Glomerular endothelial cell (primary cell): ENCODE data around the gene MTA3. TPM values are rescaled to one million over a fixed set of nuclear protein-coding genes. Genes with fewer than 3 reads are reported as not detected.
"Not testable (repeated sequence)": the region's sequence is repeated elsewhere in the genome, so short reads cannot be mapped to it uniquely, and the experiment has no call there.

ENCODE experiments used
- DNase-seq: peaks from one replicate; pipeline ENCODE4 v3.0.0-alpha.2; 2011; ENCODE audit warnings: low read depth, low spot score; ENCODE audit errors: extremely low read depth
- total RNA-seq: library from RNA; depleted of rRNA; stranded (reverse); fragments of >200 nt; gene quantifications from 2 replicates; pipeline ENCODE4 v1.2.3, GENCODE V29; 2015

MTA3 gene
- total RNA-seq, 1 donor from 2014 or later: 37.2 TPM

DNA sequence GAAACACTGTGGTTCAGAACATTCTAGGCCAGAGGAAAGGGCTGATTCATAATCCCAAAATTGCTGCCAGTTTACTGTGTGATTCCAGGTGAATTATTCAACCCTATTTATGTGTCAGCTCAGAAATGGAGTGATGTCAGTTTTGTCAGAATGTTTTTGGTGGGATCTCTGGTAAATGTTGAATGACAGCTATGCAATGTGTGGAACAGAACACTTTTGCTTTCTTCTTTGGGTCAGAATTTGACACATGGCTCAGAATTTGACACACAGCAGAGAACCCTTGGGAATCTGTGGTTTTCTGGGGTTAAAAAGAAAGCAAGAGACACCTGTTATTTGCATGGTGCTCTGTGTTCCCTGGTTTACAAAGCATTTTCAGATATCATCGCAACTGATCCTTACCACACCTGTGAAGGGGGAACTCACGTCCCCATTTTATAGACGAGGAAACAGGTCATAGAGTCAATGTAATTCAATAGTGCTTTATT is 1.6 kb upstream of the MTA3 start:
- no peak for DNase-seq

GRCh38 chr2:42567364-42567763 is 1.1 kb upstream of the MTA3 start:
- no peak for DNase-seq

GRCh38 chr2:42567806-42568400 is 529 bp upstream of the MTA3 start:
- no peak for DNase-seq

DNA sequence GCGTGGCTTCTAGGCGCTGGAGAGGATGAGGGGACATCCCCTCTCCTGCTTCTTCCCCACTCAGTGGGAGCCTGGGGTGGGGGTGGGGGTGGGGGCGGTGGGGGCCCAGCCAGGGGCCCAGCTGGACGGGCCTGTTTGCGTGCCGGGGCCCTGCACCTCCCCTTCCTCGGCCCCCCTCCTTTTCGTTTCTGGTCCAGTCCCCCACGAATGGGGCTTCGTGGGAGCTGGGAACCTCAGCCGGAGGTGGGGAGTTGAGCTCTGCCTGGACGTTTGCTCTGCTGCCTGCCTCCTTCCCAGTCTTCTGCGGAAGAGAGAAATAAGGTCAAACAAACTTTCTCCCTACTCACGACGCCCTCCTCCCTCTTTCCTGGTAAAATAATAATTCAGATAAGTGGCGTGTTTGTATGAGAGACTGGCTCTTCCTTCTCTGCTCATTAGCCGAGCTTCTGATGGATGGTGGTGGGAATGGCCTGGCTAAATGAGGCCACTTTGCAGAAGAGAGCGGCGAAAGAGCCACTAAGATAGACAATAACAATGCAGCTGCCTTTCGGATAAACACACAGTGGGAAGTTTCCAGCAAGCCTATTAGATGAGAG is 782 bp downstream of the MTA3 start:
- no peak for DNase-seq

- DNase-seq: no peak
Measured at GRCh38 chr2:42569883-42570282, 1.5 kb downstream of the MTA3 start.

GRCh38 chr2:42572297-42573081 is 4.1 kb downstream of the MTA3 start:
- DNase-seq: no peak

- DNase-seq: no peak
Measured at GRCh38 chr2:42573256-42573655, 4.8 kb downstream of the MTA3 start.

GRCh38 chr2:42575458-42576064 is 7.1 kb downstream of the MTA3 start:
- DNase-seq: no peak

GRCh38 chr2:42578621-42579020 is 10.2 kb downstream of the MTA3 start:
- no peak for DNase-seq

DNA sequence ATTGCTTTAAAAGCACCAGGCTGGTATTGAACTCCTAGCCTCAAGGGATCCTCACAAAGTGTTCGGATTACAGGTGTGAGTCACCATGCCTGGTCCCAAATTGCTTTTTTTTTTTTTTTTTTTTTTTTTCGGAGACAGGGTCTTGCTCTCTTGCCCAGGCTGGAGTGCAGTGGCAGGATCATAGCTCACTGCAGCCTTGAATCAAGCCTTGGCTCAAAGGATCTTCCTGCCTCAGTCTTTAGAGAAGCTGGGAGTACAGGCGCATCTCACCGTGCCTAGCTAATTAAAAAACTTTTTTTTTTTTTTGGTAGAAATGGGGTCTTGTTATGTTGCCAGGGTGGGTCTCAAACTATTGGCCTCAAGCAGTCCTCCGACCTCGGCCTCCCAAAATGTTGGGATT is 12.8 kb downstream of the MTA3 start:
- no peak for DNase-seq

GRCh38 chr2:42584628-42585027 is 16.2 kb downstream of the MTA3 start:
- not testable (repeated sequence) for DNase-seq

- DNase-seq: no peak
Measured at GRCh38 chr2:42585779-42586178, 17.3 kb downstream of the MTA3 start.

DNA sequence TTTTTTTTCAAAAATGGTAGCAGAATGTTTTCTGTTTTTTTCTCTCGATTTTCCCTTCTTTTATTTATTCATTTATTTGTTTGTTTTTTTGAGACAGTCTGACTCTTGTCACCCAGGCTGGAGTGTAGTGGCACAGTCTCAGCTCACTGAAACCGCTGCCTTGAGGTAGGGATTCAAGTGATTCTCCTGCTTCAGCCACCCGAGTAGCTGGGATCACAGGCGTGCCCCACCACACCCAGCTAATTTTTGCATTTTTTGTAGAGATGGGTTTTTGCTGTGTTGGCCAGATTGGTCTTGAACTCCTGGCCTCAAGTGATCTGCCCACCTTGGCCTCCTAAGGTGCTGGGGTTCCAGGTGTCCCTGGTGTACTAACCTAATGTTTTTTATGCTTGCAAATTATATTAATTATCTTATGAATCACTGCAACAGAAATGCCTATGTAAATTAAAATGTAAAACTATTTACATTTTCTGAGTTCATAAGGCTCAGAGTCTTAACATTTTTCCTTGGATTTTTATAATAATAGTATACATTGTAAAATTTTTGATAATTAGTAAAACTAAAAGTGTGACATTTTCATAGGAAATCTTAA is 19.2 kb downstream of the MTA3 start:
- no peak for DNase-seq

- no peak for DNase-seq
Measured at GRCh38 chr2:42588121-42588520, 19.7 kb downstream of the MTA3 start.

- DNase-seq: no peak
Measured at GRCh38 chr2:42590176-42590575, 21.7 kb downstream of the MTA3 start.

DNA sequence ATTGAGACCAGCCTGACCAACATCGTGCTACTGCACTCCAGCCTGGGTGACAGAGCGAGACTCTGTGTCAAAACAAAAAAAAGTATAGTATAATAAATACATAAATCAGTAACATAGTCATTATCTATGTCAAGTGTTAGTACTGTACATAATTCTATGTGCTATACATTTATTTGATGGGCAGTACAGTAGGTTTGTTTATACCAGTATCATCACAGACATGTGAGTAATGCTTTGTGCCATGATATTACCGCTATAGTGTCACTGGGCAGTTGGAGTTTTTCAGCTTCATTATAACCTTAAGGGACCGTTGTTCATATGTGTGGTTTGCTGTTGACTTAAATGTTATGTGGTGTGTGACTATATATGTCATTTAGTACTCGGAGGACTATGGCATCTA is 24.9 kb downstream of the MTA3 start:
- DNase-seq: no peak

GRCh38 chr2:42598656-42599055 is 30.2 kb downstream of the MTA3 start:
- no peak for DNase-seq

- DNase-seq: no peak
Measured at GRCh38 chr2:42601076-42601475, 32.6 kb downstream of the MTA3 start.

GRCh38 chr2:42602218-42602875 is 33.9 kb downstream of the MTA3 start:
- no peak for DNase-seq

- DNase-seq: no peak
Measured at GRCh38 chr2:42602876-42603219, 34.4 kb downstream of the MTA3 start.
